HG02571 (cell line): ENCODE results near the gene FAM135A.
"Not testable (repeated sequence)": the region's sequence is repeated elsewhere in the genome, so short reads cannot be mapped to it uniquely, and the experiment has no call there.

Source experiments
- ATAC-seq: cut with Tn5 transposase; IDR thresholded peaks from one replicate; pipeline ENCODE4 v1.9.1; 2021; ENCODE audit warnings: mild to moderate bottlenecking, moderate library complexity; ENCODE audit not compliant: unreplicated experiment

Gene FAM135A

GRCh38 chr6:70609181-70609580 lies 195.9 kb downstream of the FAM135A start:
- ATAC-seq: not testable (repeated sequence)
